ENCODE data around the gene GRAPL.
"Not testable (repeated sequence)": the region's sequence is repeated elsewhere in the genome, so short reads cannot be mapped to it uniquely, and the experiment has no call there.

Gene GRAPL

DNA sequence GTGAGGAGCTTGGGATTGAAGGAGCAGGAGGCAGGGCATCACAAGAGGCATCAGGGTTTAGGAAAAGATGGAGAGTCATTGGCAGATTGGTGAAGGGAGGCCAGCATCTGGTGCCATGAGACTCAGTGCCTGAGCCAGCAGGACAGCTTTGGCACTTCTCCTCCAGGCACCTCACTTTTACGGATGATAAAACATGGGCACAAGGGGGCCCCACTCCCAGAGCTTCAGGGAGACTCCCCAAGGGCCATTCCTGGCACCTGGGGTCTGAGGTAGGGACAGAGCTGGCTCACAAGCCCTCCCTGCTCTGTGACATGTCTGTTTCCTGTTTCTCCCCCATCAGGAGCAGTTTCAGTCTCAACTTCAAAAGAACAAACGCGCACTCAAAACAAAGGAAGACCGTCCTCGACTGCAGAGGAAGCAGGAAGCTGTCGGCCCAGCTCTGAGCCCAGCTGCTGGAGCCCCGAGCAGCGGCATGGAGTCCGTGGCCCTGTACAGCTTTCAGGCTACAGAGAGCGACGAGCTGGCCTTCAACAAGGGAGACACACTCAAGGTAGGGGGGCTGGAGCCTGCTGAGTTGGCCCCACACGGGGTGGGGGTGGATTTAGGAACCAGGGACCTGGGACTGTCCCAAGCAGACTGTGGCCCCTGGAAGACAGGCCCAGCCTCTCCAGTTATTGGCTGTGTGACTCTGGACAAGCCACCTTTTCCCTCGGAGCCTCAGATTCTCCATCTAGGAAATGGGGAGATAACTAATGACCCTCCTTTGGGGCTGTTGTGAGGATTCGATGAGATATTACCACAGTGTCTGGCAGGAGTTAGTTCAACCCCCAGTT lies at the start of gene GRAPL:
TSS of gene GRAPL (plus strand) at position 442 of the 833 bp plus-strand sequence. CDS start at position 473, 31 bp downstream.
- DNase-seq (ENCODE audit: low spot score) = not testable (repeated sequence)

- DNase-seq (ENCODE audit: low spot score) = not testable (repeated sequence)
Measured at GRCh38 chr17:19088804-19089685, 38.3 kb upstream of the GRAPL start.

DNA sequence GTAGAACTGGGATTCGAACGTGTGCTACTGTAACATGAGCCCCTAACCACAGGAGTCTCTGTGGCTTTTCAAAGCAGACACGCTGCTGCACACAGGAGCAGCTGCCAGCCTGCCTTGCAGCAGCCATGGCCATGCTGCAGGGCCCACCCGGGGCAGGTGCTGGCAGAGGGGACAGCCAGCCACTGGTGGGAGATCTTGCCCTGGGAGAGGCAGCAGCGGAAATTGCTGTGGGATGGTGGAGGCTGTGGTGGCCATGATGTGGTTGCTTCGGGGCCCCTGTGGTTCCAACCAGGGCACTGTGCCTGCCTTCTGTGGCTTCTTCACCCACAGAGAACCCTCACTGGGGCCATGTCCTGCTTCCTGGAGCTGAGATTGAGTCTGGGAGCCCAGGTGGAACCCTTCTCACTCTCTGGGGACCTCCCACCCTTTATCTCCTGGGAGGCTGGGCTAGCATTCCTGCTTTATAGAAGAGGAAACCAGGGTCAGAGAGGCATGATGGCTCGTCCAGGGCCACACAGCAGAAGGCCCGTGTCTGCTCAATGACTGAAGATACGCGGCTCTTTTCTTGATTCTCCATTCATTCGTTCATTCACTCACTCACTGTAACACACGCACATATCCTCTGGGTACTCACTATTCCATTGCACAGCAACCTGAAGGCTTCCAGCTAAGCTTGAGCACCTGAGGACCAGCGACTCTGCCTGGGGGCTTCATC lies 37.2 kb upstream of the GRAPL start:
- DNase-seq (ENCODE audit: low spot score) = not testable (repeated sequence)

GRCh38 chr17:19092737-19093683 lies 34.4 kb upstream of the GRAPL start:
- not testable (repeated sequence) for DNase-seq (ENCODE audit: low spot score)

GRCh38 chr17:19093684-19094438 lies 33.5 kb upstream of the GRAPL start:
- DNase-seq (ENCODE audit: low spot score) = not testable (repeated sequence)

DNA sequence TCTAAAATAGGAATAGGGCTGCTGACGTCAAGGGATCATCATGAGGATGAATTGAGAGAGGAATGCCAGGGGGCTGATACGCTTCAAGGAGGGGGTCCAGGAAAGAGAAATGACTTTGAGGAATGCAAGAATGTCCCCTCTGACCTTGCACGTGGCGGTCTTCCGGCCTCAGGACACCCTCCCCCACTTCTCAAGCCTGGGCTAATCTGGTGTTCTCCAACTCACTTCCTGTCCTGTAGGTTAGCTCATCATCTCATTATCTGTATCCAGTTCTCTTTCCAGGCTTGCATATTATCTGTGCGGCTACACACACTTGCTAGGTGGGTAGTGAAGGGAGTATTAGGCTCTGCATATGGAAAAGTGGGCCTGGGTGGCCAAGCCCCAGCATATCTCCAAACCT lies 18.9 kb upstream of the GRAPL start:
- DNase-seq (ENCODE audit: low spot score) = not testable (repeated sequence)

- DNase-seq (ENCODE audit: low spot score) = not testable (repeated sequence)
Measured at GRCh38 chr17:19110189-19111097, 16.9 kb upstream of the GRAPL start.

DNA sequence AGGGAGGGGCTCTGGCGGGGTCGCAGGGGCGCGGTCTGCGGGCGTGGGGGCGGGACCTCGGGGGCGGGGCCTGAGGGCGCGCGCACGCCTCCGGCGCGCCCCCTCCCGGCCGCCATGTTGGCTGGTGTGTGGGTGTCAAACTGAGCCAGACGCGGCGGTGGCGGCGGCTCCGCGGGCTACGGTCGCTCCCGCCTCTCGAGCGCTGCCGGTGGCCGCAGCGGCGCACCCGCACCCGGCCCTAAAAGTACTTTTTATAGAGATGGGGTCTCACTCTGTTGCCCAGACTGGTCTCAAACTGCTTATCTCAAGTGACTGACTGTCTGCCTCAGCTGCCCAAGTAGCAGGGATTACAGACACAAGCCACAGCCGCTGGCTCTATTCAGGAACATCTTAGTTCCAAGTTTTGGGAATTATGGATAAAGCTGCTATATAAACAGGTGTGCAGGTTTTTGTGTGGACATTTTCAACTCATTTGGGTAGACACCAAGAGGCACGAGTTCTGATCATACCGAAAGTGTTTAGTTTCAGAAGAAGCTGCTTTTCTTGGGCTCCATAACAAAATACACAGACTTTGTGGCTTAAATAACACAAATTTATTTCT lies 16.2 kb upstream of the GRAPL start:
- DNase-seq (ENCODE audit: low spot score) = not testable (repeated sequence)

DNA sequence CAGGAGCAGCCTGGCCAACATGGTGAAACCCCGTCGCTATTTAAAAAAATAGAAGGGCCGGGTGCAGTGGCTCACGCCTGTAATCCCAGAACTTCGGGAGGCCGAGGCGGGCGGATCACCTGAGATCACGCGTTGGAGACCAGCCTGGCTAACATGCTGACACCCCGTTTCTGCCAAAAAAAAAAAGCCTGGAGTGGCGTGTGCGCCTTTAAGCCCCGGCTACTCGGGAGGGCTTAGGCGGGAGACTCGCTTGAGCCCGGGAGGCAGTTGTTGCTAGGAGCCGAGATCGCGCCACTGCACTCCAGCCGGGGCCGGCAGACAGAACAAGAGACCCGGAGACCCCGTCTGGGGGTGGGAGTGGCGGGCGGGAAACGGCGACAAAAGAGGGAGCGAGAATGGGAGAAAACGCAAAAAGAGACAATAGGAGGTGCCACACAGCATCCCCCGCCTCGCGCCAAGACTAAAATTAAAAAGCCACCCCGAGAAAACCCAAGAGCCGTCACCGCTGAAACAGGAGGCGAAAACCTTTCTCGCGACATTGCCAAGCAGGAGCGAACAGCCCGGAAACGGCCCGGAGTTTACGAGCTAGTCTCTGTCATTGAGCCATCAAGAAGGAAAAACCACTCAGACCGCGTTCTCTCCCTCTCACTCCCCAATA lies 15.5 kb upstream of the GRAPL start:
- not testable (repeated sequence) for DNase-seq (ENCODE audit: low spot score)

GRCh38 chr17:19112459-19112826 lies 14.9 kb upstream of the GRAPL start:
- DNase-seq (ENCODE audit: low spot score) = not testable (repeated sequence)

- DNase-seq (ENCODE audit: low spot score) = not testable (repeated sequence)
Measured at GRCh38 chr17:19118695-19119094, 8.7 kb upstream of the GRAPL start.

DNA sequence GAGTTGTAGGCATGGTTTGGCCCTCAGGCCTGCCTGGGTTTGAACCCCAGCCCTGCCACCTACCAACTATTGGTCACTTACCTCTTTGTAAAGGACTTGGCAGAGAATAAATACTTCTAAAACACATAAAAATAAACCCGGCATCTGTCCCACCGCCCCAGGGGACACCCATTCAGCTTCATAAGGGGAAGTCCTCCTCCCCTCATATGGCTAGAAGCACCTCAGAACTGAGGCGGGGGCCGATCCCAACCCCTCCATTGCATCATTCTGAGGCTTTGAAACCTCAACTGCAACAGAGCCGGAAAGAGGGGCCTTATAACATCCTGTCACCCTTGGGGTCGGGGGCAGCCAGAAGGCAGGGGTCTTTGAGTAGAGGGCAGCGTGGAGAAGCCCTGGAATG lies 2.1 kb upstream of the GRAPL start:
- DNase-seq (ENCODE audit: low spot score) = not testable (repeated sequence)

- DNase-seq (ENCODE audit: low spot score) = not testable (repeated sequence)
Measured at GRCh38 chr17:19129500-19129899, 2.1 kb downstream of the GRAPL start.

- DNase-seq (ENCODE audit: low spot score) = not testable (repeated sequence)
Measured at GRCh38 chr17:19131108-19131507, 3.7 kb downstream of the GRAPL start.

- not testable (repeated sequence) for DNase-seq (ENCODE audit: low spot score)
Measured at GRCh38 chr17:19131772-19132171, 4.4 kb downstream of the GRAPL start.

GRCh38 chr17:19133793-19134192 lies 6.4 kb downstream of the GRAPL start:
- DNase-seq (ENCODE audit: low spot score) = not testable (repeated sequence)

GRCh38 chr17:19135391-19135790 lies 8.0 kb downstream of the GRAPL start:
- DNase-seq (ENCODE audit: low spot score) = not testable (repeated sequence)

GRCh38 chr17:19136138-19136537 lies 8.7 kb downstream of the GRAPL start:
- not testable (repeated sequence) for DNase-seq (ENCODE audit: low spot score)
